Erythroblast (primary cell): ENCODE measurements around the gene CEBPG.

Experiments used
- GATA1 ChIP-seq: IDR thresholded peaks from 2 replicates; pipeline ENCODE4 v1.6.1; 2011; ENCODE audit warnings: low read depth, mild to moderate bottlenecking, control low read depth, low read length, moderate library complexity
- POLR2A ChIP-seq: IDR thresholded peaks from 2 replicates; pipeline ENCODE4 v1.6.1; 2011; ENCODE audit warnings: mild to moderate bottlenecking, low read length

- TF ChIP-seq POLR2A (no peak), GATA1 (no peak)
Measured at GRCh38 chr19:33417751-33418150, 44.2 kb downstream of the CEBPG start.
